HepG2 (cell line): Measurements from ENCODE around the gene SLC38A2. TPM values are rescaled to one million over a fixed set of nuclear protein-coding genes. Genes with fewer than 3 reads are reported as not detected.

Source experiments
- ARID5B ChIP-seq: IDR thresholded peaks from 2 replicates; pipeline ENCODE4 v1.4.0; 2020; ENCODE audit warnings: mild to moderate bottlenecking, missing genetic modification reagents
- FOXJ3 ChIP-seq: sonication (generic); formaldehyde crosslinking; IDR thresholded peaks from 2 replicates; pipeline ENCODE4 v1.4.0; 2020; ENCODE audit warnings: missing genetic modification reagents, mild to moderate bottlenecking, borderline replicate concordance
- HNRNPH1 ChIP-seq: fragments of 200-400 bp; formaldehyde crosslinking; optimal IDR thresholded peaks from 2 replicates; pipeline ENCODE3; 2017; ENCODE audit warnings: mild to moderate bottlenecking, low read depth, low read length
- HNRNPK ChIP-seq: fragments of 200-400 bp; formaldehyde crosslinking; IDR thresholded peaks from 2 replicates; pipeline ENCODE4 v1.6.1; 2018; ENCODE audit warnings: low read length, low read depth, moderate library complexity, mild to moderate bottlenecking; ENCODE audit not compliant: poor library complexity, severe bottlenecking
- MXI1 ChIP-seq: IDR thresholded peaks from 3 replicates; pipeline ENCODE4 v1.6.1; 2012; ENCODE audit warnings: low read depth, low read length, inconsistent platforms, borderline replicate concordance
- POLR2A ChIP-seq, 2 experiments: IDR thresholded peaks; 2 replicates each; pipeline ENCODE4 v1.6.1; 2011; ENCODE audit warnings: low read depth in 2 of 2, low read length in 2 of 2, mild to moderate bottlenecking in 1 of 2, moderate library complexity in 1 of 2; ENCODE audit not compliant: insufficient read depth in 1 of 2
- PREB ChIP-seq: sonication (generic); formaldehyde crosslinking; IDR thresholded peaks from 2 replicates; pipeline ENCODE4 v1.4.0; 2020; ENCODE audit warnings: missing genetic modification reagents
- THAP7 ChIP-seq: sonication (generic); formaldehyde crosslinking; IDR thresholded peaks from 2 replicates; pipeline ENCODE4 v1.8.1; 2023; ENCODE audit warnings: mild to moderate bottlenecking, missing genetic modification reagents
- TMF1 ChIP-seq: sonication (generic); formaldehyde crosslinking; IDR thresholded peaks from 2 replicates; pipeline ENCODE4 v1.8.1; 2022; ENCODE audit warnings: low read depth, missing genetic modification reagents
- U2AF1 ChIP-seq: fragments of 200-400 bp; formaldehyde crosslinking; optimal IDR thresholded peaks from 2 replicates; pipeline ENCODE3; 2017; ENCODE audit warnings: mild to moderate bottlenecking, low read depth, low read length
- YY1 ChIP-seq: IDR thresholded peaks from 2 replicates; pipeline ENCODE4 v1.6.1; 2011; ENCODE audit warnings: low read length, low read depth, moderate library complexity, mild to moderate bottlenecking; ENCODE audit not compliant: insufficient read depth, insufficient replicate concordance
- ZBTB7B ChIP-seq: sonication (generic); formaldehyde crosslinking; IDR thresholded peaks from 2 replicates; pipeline ENCODE4 v1.4.0; 2020; ENCODE audit warnings: missing genetic modification reagents
- ZNF296 ChIP-seq: sonication (generic); formaldehyde crosslinking; conservative IDR thresholded peaks from 2 replicates; pipeline ENCODE4 v1.5.0; 2020; ENCODE audit warnings: mild to moderate bottlenecking, missing genetic modification reagents
- ZNF503 ChIP-seq: sonication (generic); formaldehyde crosslinking; IDR thresholded peaks from 2 replicates; pipeline ENCODE4 v1.4.0; 2020; ENCODE audit warnings: missing genetic modification reagents
- ZNF513 ChIP-seq: sonication (generic); formaldehyde crosslinking; conservative IDR thresholded peaks from 2 replicates; pipeline ENCODE4 v1.5.0; 2020; ENCODE audit warnings: missing genetic modification reagents
- ZNF605 ChIP-seq: sonication (generic); formaldehyde crosslinking; IDR thresholded peaks from 2 replicates; pipeline ENCODE4 v1.8.0; 2022; ENCODE audit warnings: mild to moderate bottlenecking, missing genetic modification reagents
- ZNF740 ChIP-seq: sonication (generic); formaldehyde crosslinking; IDR thresholded peaks from 2 replicates; pipeline ENCODE4 v1.4.0; 2020; ENCODE audit warnings: missing genetic modification reagents
- ZNF800 ChIP-seq: sonication (generic); formaldehyde crosslinking; IDR thresholded peaks from 2 replicates; pipeline ENCODE4 v1.4.0; 2020; ENCODE audit warnings: missing genetic modification reagents
- ZSCAN12 ChIP-seq: sonication (generic); formaldehyde crosslinking; IDR thresholded peaks from 2 replicates; pipeline ENCODE4 v1.9.0; 2021; ENCODE audit warnings: mild to moderate bottlenecking, missing genetic modification reagents
- polyA plus RNA-seq, 8 experiments: library from polyadenylated mRNA; depleted of rRNA in 3 of 8; stranded (reverse) in 7 of 8; unstranded in 1 of 8; fragments of >200 nt; fragmentation: Illumina TruSeq in 4 of 8; extraction: Trizol in 4 of 8; gene quantifications; 2 replicates each; pipeline versions ENCODE4 v1.2.1 to v1.2.3, GENCODE V29; 2011 to 2016; ENCODE audit warnings: low read depth in 4 of 8, missing spikeins in 1 of 8, mixed read lengths in 1 of 8; ENCODE audit not compliant: insufficient read depth in 1 of 8
- total RNA-seq, 5 experiments: library from RNA; depleted of rRNA; stranded (reverse); fragments of >200 nt; fragmentation: Illumina TruSeq; extraction: Trizol; gene quantifications; 2 replicates each; pipeline ENCODE4 v1.2.3, GENCODE V29; 2016; ENCODE audit warnings: low read depth in 1 of 5

The SLC38A2 gene
- total and polyA plus RNA-seq, 2 of the 13 experiments (the other 11 are each of a cell fraction or from before 2014, with no cell fraction given): 368 to 880 TPM

GRCh38 chr12:46385438-46385837 is 12.9 kb upstream of the SLC38A2 start (continued):
- TF ChIP-seq THAP7 (no peak), POLR2A (IDR thresholded peaks at IDR 0.05; ENCODE audit: insufficient read depth in 1 of 2, low read depth in 2 of 2, low read length in 2 of 2) (peak; percentile 43 to 45; a peak in 2 of 4 replicates), HNRNPH1 (no peak), ZNF605 (peak; percentile 39; the same call in 1 of the 2 replicates), ZNF503 (CRISPR knock-in tag) (no peak), ZNF800 (no peak), TMF1 (CRISPR knock-in tag) (no peak), MXI1 (no peak), FOXJ3 (CRISPR knock-in tag) (no peak), U2AF1 (no peak), ZNF513 (no peak), HNRNPK (no peak), ARID5B (CRISPR knock-in tag) (peak; percentile 63), ZNF740 (CRISPR knock-in tag) (no peak), ZNF296 (CRISPR knock-in tag) (no peak), YY1 (no peak), PREB (CRISPR knock-in tag) (no peak), ZSCAN12 (CRISPR knock-in tag) (no peak), ZBTB7B (CRISPR knock-in tag) (peak; percentile 60; the same call in 1 of the 2 replicates)
